ENCODE measurements around the gene TEX51.

The TEX51 gene

GRCh38 chr2:126898636-126899035 is at the start of gene TEX51:
Gene TEX51 (plus strand): TSS chr2:126898890. CDS start chr2:126898919, 29 bp downstream.
- DNase-seq, result no peak

GRCh38 chr2:126849054-126849453 is 49.6 kb upstream of the TEX51 start:
- no peak for DNase-seq

- no peak for DNase-seq
These were observed 49.2 kb upstream of the TEX51 start for GRCh38 chr2:126849486-126849885.

- DNase-seq, result no peak
These were observed 48.6 kb upstream of the TEX51 start for GRCh38 chr2:126849991-126850535.

- DNase-seq, result no peak
These were observed 47.8 kb upstream of the TEX51 start for GRCh38 chr2:126850940-126851339.

- DNase-seq, result no peak
These were observed 46.9 kb upstream of the TEX51 start for GRCh38 chr2:126851756-126852155.

- no peak for DNase-seq
These were observed 46.3 kb upstream of the TEX51 start for GRCh38 chr2:126852361-126852760.

GRCh38 chr2:126855606-126856005 is 43.1 kb upstream of the TEX51 start:
- DNase-seq, result no peak

- DNase-seq, result no peak
These were observed 42.3 kb upstream of the TEX51 start for GRCh38 chr2:126856403-126856802.

- DNase-seq, result no peak
These were observed 41.2 kb upstream of the TEX51 start for GRCh38 chr2:126857502-126857901.

- DNase-seq, result no peak
These were observed 40.7 kb upstream of the TEX51 start for GRCh38 chr2:126858013-126858412.

- no peak for DNase-seq
These were observed 40.3 kb upstream of the TEX51 start for GRCh38 chr2:126858436-126858835.

- DNase-seq, result no peak
These were observed 39.7 kb upstream of the TEX51 start for GRCh38 chr2:126858991-126859390.

GRCh38 chr2:126859631-126860030 is 39.1 kb upstream of the TEX51 start:
- no peak for DNase-seq

- no peak for DNase-seq
These were observed 38.3 kb upstream of the TEX51 start for GRCh38 chr2:126860385-126860784.

GRCh38 chr2:126862730-126863129 is 36.0 kb upstream of the TEX51 start:
- DNase-seq, result no peak

- no peak for DNase-seq
These were observed 35.2 kb upstream of the TEX51 start for GRCh38 chr2:126863336-126864015.

- DNase-seq, result no peak
These were observed 33.8 kb upstream of the TEX51 start for GRCh38 chr2:126864861-126865260.

GRCh38 chr2:126866451-126866850 is 32.2 kb upstream of the TEX51 start:
- DNase-seq, result no peak

- no peak for DNase-seq
These were observed 23.7 kb upstream of the TEX51 start for GRCh38 chr2:126874961-126875360.

- DNase-seq, result no peak
These were observed 22.1 kb upstream of the TEX51 start for GRCh38 chr2:126876631-126877030.

GRCh38 chr2:126877041-126877440 is 21.6 kb upstream of the TEX51 start:
- DNase-seq, result no peak

GRCh38 chr2:126877861-126878565 is 20.7 kb upstream of the TEX51 start:
- no peak for DNase-seq

GRCh38 chr2:126878601-126879000 is 20.1 kb upstream of the TEX51 start:
- no peak for DNase-seq

Data from NK-92 treated with Interleukin-12 subunit alpha and Interleukin-12 subunit beta, amount 100 ng/mL, for 24 hours (cell line).